HG03460 (cell line): ENCODE measurements around the gene LCE3E.

ENCODE experiments used
- ATAC-seq: cut with Tn5 transposase; IDR thresholded peaks from one replicate; pipeline ENCODE4 v1.9.1; 2021; ENCODE audit not compliant: unreplicated experiment

Gene LCE3E

DNA sequence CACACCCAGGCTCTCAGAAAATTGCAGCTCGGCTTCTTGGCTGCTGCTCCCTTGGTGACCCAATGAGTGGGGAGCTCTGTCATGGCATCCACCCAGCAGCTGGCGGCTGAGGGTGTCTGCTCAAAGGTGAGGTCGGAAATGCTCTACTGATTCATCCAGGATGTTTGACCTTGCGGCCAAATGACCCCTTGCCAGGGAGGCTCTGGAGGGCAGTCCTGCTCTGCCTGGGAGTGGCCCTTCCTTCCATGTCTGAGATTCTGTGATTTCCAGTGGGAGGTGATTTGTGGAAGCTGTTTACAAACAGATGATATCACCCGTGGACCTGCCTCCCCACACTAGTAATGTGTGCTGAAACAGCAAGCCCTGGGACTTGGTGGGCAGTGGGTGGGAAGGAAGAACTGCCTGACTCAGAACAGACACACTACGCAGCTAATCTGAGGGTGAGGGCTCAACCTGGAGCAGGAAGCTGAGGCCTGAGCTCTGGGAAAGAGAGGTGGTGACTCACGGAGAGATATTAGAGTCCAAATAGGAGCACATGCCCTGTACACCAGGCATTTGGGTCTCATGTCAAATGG is 49.3 kb downstream of the LCE3E start:
- no peak for ATAC-seq

DNA sequence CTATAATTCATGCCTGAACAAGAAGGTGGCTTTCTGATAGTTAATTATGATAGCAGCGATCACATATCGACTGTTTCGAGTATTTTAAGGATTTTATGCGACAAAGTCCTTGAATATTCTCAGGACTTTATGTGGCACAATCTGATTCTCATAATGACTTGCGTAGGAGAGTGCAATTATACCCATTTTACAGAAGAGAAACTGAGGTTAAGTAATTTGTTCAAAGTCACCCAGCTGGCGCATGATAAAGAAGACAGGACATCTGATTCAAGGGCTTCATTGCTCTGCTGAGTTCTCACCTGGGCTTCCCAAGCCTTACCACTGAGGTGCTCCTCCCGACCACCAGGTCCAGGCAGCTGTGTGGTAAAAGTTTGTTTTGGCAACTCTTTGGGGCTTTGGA is 50.5 kb downstream of the LCE3E start:
- ATAC-seq: no peak
